Dedifferentiated amniotic fluid mesenchymal stem cell (primary cell): ENCODE data around the gene KNDC1.
"Not testable (repeated sequence)": the region's sequence is repeated elsewhere in the genome, so short reads cannot be mapped to it uniquely, and the experiment has no call there.

ENCODE experiments used
- DNase-seq: peaks from one replicate; pipeline ENCODE4 v3.0.0-alpha.2; 2016; ENCODE audit errors: extremely low spot score

The KNDC1 gene

GRCh38 chr10:133258818-133259601 is 99.0 kb downstream of the KNDC1 start:
- peak; percentile 98 for DNase-seq

DNA sequence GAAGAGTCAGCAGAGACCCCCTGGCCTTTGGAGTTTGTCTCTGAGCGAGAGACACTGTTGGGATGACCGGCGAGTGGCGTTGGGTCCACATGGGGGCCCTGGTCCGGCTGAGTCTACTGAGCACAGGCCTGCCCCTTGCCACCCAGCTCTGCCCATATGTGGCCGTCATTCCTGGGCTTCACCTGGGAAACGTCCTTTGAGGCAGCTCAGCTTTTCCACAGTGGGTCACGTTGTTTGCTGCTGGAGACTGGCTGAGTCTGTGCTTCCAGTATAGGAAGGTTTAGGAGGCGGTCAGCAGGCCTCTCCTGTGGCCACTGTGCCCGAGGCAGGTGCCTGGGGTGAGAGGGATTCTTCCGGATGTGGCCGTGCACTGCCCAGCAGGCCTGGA is 99.6 kb downstream of the KNDC1 start:
- no peak for DNase-seq

DNA sequence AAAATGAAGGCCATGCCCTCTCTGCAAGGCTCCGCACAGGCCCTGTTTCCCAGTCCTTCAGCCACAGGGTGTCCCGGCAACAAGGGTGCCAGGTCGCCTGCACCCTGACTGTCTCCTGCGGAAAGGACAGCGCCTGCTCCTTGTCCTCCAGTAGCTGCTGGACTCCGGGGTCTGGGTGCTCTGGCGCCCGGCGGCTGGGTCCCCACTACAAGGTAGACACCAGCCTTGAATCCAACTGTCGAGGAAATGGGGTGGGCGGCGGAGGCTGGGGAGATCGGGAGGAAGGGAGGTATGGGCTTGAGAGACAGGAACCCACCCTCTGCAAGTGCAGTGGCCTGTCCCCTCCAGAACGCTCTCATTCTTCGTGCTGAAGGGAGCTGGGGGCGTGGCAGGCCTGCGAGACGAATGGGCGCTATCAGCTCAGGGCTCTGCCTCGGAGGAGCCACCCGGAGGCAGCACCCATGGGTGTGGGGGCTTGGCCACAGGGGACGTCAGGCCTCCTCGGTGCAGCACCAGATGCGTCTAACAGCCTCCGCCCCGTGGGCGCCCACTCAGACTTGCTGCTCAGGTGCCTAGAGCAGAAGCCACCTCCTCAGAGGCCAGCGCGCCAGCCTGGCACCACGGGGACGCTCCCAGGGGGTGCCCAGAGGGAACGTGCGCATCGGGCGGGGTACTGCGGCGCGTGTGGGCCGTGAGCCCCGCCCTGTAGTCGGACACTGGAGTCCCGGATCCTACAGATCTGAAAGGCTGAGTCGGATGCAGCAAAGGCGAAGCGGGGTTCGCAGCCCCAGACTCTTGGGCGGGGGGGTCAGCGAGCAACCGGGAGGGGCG is 101.1 kb downstream of the KNDC1 start:
- no peak for DNase-seq

GRCh38 chr10:133261726-133262325 is 101.8 kb downstream of the KNDC1 start:
- peak; percentile 45 for DNase-seq

DNA sequence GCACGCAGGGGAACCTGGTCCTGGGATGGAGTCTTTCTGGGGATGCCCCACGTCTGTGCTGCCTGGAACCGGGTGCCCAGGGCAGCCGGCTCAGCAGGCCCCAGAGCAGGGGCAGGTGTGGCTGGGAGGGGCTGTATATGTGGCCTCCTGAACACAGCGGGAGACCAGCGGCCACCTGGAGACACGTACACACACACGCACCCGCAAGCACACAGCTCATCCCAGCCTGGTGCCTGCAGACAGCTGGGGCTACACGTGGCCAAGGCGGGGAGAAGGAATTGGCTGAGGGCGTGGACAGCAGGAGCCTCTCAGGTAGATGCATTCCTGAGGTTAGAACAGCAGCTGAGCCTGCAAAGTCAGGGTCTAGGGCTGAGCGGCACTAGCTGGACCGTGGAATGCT is 102.7 kb downstream of the KNDC1 start:
- DNase-seq: no peak

DNA sequence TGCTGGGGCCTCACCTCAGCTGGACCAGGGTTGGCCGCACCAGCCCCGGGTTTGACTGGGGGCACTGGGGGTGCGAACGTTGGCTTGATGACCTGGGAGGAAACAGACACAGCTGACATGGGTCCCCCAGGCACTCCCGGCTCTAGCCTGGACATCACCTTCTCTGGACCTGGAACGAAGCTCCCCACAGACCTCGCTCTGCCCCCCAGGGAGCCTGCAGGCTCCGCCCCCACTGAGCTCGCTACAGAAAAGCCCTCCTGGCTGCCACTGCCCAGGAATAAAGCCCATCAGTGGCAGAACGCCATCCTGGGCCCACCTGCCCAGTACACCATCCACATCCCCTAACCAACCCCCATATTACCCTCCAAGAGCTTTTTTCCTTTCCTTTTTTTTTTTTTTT is 103.7 kb downstream of the KNDC1 start:
- DNase-seq: no peak

- DNase-seq: no peak
Measured at GRCh38 chr10:133264461-133264860, 104.4 kb downstream of the KNDC1 start.

GRCh38 chr10:133265052-133265451 is 105.0 kb downstream of the KNDC1 start:
- DNase-seq: not testable (repeated sequence)

- DNase-seq: no peak
Measured at GRCh38 chr10:133266056-133266795, 106.2 kb downstream of the KNDC1 start.

GRCh38 chr10:133267293-133267692 is 107.3 kb downstream of the KNDC1 start:
- no peak for DNase-seq

DNA sequence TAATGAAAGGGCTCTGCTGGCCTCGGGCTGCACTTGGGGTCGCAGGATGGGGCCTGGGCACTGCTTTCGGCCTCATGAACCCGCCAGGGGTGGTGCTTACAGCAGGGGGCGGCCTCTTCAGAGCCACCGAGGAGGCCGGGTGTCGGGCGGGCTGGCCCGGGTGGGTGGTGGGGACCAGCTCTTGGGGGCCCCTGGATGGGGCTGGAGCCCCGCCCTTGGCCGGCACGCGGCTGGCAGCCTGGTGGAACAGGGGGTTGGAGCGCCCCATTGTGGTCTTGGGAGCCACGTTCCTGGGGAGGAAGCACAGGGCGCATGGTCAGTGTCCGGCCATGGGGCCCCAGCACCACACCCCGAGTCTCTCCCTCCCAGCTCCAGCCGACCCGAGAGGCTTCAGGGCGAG is 107.8 kb downstream of the KNDC1 start:
- DNase-seq: no peak

DNA sequence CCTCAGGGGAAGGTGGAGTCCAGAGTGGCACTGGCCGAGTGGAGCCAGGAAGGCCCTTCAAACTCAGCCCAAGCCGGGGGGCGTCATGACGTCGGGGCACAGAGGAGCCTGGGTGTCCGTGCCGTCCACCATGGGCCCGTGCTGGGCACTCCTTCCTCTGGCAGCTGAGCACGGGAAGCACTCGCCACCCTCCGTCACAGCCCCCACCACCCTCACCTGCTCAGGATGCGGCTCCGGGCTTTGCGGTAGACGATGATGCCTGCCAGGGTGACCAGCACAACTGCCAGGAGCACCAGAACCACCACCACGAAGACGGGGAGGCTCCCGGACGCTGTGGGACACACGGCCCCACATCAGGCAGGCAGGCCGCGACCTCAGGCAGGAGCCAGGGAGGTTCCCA is 108.5 kb downstream of the KNDC1 start:
- DNase-seq: no peak

GRCh38 chr10:133269367-133269766 is 109.3 kb downstream of the KNDC1 start:
- no peak for DNase-seq

GRCh38 chr10:133270204-133270603 is 110.2 kb downstream of the KNDC1 start:
- no peak for DNase-seq

DNA sequence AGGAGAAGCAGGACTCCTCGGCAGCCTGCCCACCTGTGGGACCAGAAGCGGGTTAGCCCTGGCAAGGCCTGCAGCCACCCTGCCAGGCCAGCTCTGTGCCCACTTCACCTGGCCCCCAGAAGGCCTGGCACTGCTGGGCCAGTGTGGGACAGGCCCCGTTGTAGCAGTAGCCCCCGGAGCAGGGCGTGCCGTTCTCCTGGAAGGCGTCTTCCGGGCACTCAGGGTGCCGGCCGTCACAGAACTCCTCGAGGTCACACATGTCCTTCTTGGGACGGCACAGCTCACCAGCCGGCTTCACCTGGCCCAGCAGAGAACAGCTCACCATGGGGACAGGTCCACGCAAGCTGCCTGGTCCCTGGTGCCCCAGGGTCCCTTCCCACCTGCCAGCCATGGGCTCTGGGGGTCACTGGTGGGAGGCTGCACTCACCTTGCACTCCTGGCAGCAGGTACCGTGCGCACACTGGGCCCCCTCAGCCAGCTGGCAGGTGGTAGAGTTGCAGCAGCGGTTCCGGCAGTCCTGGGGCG is 110.8 kb downstream of the KNDC1 start:
- no peak for DNase-seq

- DNase-seq: no peak
Measured at GRCh38 chr10:133271521-133272300, 111.7 kb downstream of the KNDC1 start.

- no peak for DNase-seq
Measured at GRCh38 chr10:133272301-133272963, 112.4 kb downstream of the KNDC1 start.

GRCh38 chr10:133272964-133273420 is 113.0 kb downstream of the KNDC1 start:
- no peak for DNase-seq

GRCh38 chr10:133273534-133274143 is 113.6 kb downstream of the KNDC1 start:
- no peak for DNase-seq
